Measurements from ENCODE around the gene RHBDF2.

Gene RHBDF2

DNA sequence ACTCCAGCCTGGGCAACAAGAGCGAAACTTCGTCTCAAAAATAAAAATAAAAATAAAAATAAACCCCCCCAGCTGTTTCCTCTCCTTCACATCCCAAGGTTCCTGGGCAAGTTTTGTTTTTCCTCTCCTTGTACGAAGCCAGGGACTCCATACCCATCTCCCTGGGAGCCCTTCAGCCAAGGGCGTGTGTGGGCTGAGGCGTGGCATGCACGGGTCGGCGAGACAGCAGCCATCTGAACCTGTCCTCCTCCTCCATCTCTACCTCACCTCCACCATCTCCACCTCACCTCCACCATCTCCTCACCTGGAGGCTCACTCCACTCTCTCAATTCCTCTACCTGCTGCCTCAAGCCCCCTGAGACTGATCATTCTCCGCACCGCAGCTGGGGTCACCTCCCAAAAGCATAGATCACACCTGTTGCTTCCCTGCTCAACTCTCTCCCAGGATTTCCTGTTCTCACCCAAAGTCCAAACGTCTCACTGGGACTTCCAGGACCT, 16.9 kb downstream of the RHBDF2 start:
- no peak for DNase-seq (ENCODE audit: low read depth in 3 of 3, low spot score in 1 of 3)

DNA sequence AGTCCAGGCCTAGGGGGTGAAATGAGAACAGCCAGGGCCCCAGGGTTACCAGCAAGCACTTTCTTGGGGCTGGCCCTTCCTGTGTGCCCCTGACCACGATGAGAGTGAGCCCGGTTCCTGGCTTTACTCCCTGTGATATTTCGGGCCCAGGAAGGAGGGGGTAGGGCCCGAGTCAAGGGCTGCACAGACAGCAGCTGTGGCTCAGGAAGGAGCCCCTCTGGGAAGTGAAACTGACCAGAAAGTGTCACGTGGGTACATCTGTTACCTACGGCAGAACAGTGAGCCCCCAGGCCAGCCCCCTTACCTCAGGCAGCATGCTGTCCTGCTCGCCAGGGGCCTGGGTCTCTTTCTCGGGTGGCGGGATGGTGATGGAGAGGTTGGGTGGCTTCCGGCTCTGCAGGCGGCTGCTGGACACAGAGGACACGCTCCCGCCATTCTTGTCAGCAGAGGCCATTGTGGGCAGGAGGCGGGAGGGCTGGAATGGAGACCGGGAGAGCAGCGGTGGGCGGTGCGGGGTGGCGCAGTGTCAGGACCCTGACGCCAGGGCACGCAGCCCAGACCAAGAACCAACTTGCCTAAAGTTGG, 20.1 kb downstream of the RHBDF2 start:
- no peak for DNase-seq (ENCODE audit: low read depth in 3 of 3, low spot score in 1 of 3)

DNA sequence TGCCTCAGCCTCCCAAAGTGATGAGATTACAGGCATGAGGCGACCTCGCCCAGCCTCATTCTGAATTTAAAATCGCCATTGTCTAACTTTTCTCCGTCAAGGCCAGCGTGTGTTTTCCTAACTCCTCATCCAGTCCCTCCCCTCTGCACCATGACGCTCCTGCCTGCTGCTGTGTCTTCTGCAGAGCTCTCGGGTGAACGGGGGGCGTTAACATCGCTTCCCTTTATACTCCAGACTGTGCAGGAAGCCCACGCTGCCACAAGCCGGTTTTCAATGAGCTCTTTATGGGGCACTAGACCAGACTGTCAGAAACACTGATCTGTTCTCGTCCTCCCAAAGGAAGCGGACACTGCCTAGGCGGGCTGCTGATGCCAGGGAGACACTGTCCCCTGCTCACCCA, 20.6 kb downstream of the RHBDF2 start:
- DNase-seq (ENCODE audit: low read depth in 3 of 3, low spot score in 1 of 3) = no peak

DNA sequence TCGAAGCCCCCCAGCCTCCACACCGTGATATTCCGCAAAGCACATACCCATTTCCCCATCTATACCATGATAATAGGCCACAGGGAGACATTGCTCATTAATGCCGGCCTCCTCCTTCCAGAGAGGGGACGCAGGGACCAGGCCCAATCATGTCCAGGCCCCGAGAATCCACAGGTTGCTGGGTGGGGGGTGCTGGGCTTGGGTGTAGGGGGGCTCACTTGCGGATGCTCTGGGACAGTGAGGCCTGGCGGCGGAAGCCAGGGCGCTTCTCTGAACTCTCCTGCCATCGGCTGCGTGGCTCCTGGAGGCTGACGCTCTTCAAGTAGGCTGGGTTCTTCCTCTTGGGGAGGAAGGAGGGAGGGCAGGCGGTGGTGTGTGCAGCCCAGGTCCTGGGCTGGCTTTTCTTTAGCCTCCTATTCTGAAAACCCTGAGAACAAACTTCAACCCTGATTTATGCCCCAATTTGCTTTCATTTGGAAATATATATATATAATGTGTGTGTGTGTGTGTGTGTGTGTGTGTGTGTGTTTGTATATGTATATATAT, 21.6 kb downstream of the RHBDF2 start:
- DNase-seq (ENCODE audit: low read depth in 3 of 3, low spot score in 1 of 3) = no peak

DNA sequence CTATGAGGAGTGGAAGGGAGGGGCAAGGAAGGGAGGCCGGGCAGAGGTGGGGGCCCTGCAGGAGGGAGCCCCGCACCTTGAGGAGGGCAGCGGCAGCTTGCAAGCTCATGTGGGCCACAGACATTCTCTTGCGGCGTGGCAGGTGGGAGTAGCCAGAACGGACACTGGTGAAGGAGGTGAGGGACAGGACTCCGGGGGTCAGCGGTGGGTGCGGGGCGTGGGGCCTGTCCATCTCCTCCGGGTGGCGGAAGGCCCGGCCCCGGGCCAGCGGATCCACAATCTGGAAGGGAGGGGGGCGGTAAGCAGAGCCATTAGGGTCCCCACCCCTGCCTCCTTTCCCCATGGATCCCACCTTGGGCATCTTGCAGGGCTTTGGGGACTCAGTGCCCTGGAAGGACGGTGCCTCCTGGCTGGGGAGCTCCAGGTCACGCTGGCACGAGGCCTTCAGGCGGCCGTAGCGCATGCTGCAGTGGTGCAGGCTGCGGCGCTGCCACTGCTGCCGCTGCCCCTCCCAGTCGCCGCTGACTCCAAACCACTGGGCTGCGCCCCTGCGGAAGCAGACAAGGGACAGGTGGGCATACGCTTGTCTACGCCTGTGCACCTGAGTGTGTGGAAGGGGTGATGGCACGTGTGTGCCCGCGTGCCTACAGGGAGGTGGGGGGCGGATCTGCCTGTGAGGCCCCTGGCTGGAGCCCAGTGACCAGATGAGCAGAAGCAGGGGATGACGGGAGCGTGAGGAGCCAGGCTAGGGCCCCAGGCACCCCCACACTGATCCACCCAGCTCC, 22.3 kb downstream of the RHBDF2 start:
- no peak for DNase-seq (ENCODE audit: low read depth in 3 of 3, low spot score in 1 of 3)

DNA sequence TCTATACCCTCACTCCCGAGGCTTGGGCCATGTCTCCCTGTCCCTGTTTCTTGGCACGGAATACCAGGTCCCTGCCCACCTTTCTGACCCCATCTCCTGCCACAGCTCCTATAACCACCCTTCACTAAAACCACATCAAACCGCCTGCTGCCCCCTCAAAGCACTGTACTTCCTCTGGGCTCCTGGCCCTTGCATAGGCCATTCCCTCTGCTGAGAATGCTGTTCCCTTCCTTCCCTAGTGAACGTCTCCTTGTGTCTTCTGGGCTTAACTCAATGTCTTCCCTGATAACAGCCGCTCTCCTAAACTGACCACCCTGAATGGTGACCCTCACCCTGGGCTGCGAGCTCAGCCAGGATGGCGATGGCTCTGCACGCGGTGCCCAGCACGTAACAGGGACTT, 23.1 kb downstream of the RHBDF2 start:
- DNase-seq (ENCODE audit: low read depth in 3 of 3, low spot score in 1 of 3) = no peak

DNA sequence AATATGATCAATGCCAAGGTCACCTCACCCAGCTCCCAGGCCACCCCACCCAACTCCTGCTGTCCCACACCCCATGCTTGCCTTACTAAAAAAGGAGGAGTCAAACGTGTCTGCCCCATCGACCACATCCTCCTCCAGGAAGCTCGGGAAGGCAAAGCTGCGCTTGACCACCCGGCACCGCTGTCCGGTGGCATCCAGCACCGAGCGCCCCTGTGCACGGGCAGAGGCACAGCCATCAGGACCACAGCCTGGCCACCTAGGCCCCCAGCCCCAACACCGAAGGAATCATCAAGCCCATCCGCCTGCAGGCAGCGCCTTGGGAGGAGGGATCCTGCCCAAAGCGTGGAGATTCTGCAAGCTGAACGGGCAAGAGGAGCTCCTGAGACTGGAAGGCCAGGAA, 23.6 kb downstream of the RHBDF2 start:
- DNase-seq (ENCODE audit: low read depth in 3 of 3, low spot score in 1 of 3) = no peak

DNA sequence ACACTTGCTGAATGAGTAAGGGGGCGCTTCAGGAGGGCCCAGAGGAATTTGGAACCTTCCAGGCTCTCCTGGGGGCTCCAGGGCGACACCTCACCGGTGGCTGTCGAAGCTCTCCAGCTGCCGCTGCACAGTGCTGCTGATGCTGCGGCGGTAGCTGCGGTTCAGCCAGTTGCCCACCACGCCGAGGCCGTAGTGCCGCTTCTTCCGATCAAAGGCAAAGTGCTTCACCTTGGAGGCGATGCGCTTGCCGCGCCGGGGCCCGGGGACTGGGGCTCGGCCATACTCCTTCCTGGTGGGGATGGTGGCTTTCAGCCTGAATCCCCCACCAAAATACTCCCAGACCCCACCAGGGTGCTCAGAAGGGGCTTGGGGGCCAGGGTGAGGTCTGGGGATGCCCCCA, 24.5 kb downstream of the RHBDF2 start:
- DNase-seq (ENCODE audit: low read depth in 3 of 3, low spot score in 1 of 3) = no peak

DNA sequence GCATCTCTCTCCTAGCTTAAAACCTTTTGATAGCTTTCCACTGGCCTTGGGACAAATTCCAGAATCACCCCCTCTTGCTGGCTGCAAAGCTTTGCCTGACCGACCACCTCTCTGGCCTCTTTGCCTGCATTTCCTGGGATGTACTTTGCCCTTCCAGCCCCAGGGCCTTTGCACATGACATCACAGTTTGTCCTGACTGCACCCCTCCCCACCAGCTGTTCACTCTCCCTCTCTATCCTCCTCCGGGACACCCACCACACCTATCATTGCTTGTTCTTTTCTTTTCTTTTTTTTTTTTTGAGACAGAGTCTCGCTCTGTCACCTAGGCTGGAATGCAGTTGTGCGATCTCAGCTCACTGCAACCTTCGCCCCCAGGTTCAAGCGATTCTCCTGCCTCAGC, 25.9 kb downstream of the RHBDF2 start:
- no peak for DNase-seq (ENCODE audit: low read depth in 3 of 3, low spot score in 1 of 3)

DNA sequence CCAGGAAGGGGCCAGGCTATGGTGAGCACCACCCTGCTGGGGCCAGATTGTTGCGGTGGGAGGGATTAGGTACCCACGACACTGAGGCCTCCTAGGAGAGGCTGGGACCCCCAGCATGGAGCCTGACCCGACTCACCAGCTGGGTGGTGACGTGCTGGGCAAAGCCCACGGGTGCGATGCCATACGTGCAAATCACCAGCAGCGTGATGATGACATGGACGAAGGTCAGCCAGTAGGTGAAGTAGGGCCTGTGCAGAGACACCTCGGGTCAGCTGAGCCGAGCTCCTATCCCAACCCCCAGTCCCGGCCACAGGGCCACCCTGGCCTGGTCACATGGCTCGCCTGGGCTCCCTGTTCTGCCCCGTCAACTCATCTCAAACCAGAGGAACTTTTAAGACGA, 26.3 kb downstream of the RHBDF2 start:
- no peak for DNase-seq (ENCODE audit: low read depth in 3 of 3, low spot score in 1 of 3)

DNA sequence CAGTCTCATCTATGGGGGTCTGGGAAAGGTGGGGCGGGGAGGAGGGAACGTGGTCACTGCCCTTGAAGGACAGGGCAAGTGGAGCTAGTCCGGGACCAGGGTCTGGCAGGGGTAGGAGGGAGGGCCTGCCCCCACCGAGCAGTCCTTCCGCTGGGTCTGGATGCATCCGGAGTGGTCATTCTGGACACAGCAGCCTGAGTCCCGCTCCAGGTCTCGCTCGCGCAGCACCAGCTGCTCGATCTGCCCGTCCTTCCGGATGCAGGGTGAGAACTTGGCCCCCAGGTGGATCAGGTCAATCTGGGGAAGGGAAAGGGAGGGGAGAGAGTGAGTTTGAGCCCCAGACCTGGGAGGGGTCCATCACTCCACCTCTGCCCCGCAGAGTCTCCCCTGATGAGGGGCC, 27.0 kb downstream of the RHBDF2 start:
- no peak for DNase-seq (ENCODE audit: low read depth in 3 of 3, low spot score in 1 of 3)

DNA sequence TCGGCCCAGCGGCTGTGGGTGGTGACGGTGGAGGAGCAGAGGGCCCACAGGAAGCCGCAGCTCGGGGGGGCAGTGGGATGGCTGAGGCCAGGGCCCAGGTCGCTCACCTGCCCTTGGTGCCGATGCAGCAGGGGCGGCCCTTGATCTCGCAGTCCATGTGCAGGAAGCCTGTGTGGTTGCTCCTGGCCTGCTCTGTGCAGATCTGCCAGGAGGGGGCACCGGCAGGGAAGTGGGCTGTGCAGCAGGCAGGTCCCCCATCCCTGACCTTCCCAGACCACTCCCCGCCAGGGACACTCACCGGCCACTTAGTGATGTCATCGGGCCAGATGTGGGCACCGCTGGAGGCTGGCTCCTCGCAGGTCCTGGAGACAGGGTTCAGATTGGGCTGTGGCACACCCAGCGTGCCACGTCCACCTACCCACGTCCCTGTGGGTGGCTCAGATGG, 27.7 kb downstream of the RHBDF2 start:
- DNase-seq (ENCODE audit: low read depth in 3 of 3, low spot score in 1 of 3) = no peak

DNA sequence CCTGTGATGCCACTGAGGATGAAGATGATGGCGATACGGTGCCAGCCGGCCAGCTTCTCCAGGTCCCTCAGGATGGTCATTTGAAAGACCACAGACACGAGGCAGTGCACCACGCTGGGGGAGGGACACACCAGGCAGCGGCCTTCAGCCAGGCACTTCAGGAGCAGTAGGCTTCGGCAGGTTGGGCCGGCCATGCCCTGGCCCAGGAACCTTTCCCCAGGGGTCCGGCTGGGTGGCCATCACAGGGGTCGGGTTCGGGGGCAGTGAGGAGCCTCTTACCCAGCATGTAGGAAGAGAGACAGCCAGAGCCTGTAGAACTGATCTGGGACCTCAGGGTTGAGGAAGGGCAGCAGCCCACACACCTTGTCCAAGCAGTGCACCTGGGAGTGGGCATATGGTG, 28.5 kb downstream of the RHBDF2 start:
- no peak for DNase-seq (ENCODE audit: low read depth in 3 of 3, low spot score in 1 of 3)

DNA sequence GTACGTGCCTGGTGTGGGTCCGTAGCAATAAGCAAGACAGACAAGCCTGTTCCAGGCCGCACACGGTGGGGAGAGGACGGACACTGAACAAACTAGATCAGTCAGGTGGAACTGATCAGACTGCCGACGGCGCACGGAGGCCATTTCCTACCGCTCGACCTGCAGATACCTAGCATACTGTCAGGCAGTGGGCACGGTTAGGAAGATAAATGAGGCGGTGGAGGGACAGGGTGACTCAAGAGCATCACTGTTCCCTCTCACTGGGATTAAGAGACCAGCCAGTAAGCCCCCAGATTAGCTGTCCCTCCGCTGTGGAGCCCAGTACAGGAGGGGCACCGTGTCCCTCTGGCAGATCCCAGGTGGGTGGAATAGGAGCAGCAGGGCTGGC, 29.0 kb downstream of the RHBDF2 start:
- DNase-seq (ENCODE audit: low read depth in 3 of 3, low spot score in 1 of 3) = no peak

DNA sequence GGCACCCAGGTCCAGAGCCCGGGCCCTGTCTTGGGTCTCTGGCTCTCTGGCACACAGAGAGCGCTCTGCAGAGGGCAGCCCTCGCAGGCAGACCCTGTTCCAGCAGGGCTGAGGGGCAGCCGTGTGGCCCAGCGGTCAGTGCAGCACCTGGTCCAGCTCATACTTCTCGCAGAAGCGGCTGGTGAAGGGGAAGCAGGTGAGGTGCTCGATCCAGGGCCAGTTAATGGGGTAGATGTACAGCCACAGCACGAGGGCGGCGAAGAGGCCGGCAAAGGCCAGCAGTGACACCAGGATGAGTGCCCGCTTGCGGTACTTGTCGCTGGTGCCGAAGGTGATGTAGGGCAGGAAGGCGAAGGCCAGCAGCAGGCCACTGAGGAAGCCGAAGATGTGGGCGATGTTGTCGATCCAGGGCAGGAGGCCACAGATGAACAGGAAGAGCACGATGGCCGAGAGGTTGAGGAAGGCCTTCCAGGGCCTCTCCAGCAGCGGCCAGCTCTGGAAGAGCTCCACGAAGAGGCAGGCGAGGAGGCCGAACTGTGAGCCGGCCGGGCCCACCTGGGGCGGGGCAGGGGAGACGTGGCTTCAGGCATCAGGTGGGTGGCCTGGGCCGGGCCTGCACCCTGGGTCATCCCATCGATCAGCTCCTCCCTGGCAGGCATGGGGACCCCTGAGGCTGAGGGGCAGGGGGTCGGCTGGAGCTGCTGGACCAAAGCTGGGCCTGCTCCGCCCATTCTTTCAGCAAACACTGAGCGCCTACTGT, 29.5 kb downstream of the RHBDF2 start:
- no peak for DNase-seq (ENCODE audit: low read depth in 3 of 3, low spot score in 1 of 3)

DNA sequence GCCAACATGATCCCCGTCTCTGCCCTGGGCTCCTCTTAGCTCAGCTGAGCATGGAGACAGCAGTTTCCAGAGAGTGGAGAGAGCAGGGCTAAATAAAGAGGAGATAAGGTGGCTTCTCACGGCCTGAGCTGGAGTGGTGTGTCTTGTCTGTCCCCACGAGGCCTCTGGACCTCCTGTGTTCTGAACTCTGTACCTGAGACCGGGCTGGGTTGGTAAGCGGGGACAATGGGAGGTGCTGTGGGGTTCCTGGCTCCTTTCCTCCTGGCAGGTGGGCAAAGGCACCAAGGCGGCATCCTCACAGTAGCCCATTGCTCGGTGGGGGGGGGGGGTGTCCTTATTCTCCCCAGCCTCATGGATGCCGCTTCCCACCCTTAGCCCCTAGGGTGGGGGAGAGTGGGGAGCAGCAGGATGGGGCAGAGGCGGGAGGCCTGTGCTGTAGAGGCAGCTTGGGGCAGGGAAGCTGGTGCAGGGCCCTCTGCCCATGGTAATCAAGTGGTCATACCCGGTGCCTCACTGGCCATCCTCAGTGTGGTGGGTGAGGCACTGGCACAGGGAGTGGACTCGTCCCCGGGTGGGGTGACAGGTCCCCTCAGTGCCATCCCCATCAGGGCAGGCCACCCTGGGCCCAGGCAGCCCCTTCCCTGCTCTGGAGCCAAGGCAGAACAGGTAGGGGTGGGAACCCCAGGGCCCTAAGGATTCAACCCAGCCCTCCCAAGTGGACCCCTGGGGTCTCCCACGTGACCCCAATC, 31.1 kb downstream of the RHBDF2 start:
- no peak for DNase-seq (ENCODE audit: low read depth in 3 of 3, low spot score in 1 of 3)

DNA sequence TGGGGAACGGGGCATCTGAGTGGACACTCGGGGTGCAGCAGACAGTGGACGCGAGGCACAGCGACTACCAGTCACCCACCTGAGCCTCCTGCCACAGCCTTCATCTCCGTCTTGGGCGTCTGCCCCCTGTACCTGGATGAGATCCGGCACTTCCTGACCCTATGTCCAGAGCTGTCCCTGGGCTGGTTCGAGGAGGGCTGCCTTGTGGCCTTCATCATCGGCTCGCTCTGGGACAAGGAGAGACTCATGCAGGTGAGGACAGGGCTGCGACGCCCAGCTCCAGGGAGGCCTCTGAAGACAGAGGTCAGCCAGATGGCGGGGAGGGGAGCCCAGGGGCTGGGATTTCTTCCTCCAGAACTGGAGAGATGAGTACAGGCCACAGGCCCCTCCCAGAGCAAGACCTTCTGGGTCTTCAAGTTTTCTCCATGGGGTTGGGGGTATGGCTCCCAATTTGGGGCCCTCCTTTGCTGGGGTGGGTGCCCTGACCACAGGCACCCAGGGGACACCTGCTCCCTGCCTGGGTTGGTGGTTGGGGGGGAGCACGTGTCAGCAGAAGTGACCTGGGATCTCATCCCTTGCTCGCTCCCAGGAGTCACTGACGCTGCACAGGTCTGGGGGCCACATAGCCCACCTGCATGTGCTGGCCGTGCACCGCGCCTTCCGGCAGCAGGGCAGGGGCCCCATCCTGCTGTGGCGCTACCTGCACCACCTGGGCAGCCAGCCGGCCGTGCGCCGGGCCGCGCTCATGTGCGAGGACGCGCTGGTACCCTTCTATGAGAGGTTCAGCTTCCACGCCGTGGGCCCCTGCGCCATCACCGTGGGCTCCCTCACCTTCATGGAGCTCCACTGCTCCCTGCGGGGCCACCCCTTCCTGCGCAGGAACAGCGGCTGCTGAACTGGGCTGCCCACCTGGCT, 31.9 kb downstream of the RHBDF2 start:
- no peak for DNase-seq (ENCODE audit: low read depth in 3 of 3, low spot score in 1 of 3)

DNA sequence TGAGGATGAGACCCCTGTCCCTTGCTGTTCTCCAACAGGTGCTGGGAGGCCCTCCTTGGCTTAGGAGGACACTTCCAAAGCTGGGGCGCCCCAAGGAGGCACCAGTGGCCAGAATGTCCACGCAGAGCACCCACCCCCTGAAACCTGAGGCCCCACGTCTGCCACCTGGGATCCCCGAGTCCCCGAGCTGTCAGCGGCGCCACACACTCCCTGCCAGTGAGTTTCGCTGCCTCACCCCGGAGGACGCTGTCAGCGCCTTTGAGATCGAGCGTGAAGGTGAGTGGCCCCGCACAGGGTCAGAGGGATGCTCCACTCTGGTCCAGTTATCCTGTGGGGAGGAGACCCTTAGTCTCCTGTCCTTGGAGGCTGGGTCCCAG, 32.6 kb downstream of the RHBDF2 start:
- DNase-seq (ENCODE audit: low read depth in 3 of 3, low spot score in 1 of 3) = no peak

DNA sequence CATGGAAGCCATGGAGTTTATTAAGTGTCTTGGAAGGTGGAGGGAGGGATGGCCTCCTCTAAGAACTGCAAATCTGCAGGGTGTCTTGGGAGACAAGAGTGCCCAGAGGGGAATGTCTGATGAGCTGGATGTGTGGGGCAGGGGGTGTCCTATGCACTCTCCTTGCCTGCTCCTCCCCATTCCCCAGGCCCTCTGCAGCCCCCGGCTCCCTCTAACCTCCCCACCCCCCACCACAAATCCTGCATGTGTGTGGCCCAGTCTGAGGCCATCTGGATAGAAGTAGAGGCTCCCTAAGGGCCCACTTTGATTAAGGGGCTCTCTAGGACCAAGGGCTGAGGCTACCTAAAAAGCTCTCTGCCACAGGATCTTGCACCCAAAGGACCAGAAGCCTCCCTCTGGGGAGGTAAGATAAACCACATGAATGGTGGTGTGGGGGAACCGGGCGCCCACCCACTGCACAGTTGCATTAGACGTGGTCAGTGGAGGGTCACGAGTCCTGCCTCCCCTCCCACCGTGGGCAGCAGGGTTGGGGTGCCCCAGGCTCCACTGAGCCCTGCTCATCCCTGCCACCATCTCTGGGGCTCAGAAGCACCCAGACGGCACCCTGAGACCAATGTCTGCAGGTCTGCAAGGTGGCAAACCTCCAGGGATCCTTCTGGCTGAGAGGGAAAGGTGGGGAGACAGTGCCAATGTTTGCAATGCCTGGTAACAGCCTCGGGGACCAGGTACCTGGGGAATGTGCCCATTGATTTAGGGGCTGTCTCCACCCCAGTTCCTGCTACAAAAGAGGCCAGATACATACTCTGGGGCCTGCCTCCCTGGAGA, 33.2 kb downstream of the RHBDF2 start:
- no peak for DNase-seq (ENCODE audit: low read depth in 3 of 3, low spot score in 1 of 3)
